ENCODE measurements around the gene RDH11.

Gene RDH11

GRCh38 chr14:67650151-67650550 is 45.4 kb downstream of the RDH11 start:
- DNase-seq (ENCODE audit: low spot score) = no peak

DNA sequence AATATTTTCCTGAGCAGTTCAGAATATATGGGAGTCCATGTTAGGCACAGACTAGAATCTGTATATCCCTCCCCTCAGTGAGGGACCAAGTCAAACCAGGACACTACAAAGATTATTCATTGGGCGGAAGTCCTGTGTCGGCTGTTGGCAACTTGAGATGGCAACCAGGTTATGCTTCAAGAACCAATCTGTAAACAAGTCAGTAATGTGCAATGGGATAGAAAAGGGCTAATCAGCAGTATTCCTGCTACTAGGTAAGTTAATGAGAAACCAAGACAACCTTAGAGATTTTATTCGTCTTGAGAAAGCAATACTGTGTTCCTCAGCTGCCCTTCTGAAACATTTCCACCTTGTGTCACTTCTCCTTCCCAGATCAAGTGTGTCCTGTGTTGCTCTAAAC is 49.4 kb downstream of the RDH11 start:
- DNase-seq (ENCODE audit: low spot score) = no peak

DNA sequence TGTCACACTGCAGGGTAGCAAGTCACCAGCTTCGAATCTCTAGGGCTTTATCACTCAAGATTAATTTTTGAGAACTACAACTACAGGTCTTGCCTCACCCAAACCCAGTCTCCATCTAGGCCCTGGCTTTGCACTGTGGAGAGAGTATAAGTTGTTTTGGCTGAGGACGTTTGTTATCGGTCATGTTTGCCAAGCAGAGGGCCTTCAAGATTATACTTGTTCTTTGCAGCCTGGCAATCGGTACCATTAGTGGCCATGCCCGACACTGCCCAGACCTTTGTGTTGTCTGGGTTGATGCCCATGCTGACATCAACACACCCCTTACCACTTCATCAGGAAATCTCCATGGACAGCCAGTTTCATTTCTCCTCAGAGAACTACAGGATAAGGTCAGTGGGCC is 50.1 kb downstream of the RDH11 start:
- no peak for DNase-seq (ENCODE audit: low spot score)

DNA sequence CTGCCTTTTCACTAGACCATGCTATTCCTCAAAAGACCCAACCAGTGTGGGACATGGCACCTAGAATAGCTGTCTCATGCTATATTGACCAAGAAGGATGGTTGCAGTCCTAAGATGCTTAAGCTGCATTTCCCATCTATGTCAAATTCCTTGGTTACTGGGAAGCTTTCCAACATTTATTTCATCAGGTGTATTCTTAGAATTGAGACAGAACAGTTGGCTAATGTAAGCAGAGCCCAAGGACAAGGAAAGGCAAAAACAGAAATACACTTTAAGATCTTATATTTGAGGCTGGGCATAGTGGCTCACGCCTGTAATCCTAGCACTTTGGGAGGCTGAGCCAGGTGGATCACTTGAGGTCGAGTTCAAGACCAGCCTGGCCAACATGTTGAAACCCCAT is 51.1 kb downstream of the RDH11 start:
- DNase-seq (ENCODE audit: low spot score) = no peak

- no peak for DNase-seq (ENCODE audit: low spot score)
Observed at GRCh38 chr14:67643713-67644112, 51.9 kb downstream of the RDH11 start.

DNA sequence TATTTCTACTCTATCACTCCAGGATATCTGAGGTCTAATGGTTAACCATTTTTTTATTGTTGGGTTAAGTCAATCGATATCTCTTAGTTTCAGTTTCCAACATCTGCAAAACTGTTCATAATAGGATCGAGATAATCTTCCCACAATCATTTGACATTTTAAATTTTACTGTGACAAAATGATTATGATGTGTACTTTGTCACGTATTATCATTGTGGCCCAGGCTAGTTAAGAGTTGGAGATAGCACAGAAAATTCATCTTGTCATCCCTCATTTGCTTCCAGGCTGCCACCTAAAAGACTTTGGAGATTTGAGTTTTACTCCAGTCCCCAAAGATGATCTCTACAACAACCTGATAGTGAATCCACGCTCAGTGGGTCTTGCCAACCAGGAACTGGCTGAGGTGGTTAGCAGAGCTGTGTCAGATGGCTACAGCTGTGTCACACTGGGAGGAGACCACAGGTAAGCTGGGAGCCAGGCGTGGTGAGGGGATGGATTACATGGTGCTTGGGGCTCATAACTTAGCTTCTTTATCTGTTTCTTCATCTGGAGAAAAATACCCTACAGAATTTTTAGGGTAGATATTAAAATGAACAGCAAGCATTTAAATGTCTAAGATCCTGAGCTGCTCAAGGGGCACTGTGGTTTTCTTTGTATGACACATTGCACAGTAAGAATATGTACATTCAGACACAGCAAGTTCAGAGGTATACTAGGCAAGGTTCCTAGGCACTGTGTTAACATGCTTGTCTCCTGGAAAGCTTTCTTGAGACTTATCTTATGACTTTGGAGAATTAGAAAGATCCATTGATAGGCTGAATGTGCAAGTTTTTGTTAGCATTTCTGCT is 53.4 kb downstream of the RDH11 start:
- no peak for DNase-seq (ENCODE audit: low spot score)

DNA sequence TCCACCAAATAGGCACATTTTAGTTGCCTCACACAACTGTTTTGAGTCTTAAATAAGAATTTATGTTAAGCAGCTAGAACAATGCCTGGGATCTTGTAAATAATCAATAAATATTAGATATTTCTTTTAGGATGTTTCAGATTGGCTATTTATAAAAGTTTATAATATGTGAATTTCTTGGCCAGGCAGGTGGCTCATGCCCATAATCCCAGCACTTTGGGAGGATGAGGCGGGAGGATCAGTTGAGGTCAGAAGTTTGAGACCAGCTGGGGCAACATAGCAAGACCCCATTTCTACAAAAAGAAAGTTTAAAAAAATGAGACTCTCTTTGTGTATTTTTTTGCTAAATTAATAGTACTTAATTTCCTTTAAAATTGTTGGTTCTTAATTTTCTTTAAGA is 54.1 kb downstream of the RDH11 start:
- no peak for DNase-seq (ENCODE audit: low spot score)

DNA sequence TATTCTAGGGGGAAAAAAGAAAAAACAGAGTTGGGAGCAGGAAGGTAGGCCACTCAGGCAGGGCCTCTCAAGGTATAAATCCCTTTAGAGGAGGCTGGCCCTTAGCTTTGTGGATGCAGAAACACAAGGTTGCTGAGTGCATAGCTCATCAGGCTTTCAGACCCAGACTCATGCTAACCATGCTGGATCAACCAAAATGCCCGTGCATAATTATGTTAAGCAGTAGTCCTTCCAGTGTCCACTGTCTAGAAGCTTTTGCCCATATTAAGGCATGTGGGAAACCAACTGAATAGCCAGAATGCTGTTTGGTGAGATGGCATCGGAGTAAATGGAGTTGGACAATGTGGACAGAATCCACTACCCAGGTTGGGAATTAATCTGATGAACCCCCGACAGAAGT is 56.9 kb downstream of the RDH11 start:
- no peak for DNase-seq (ENCODE audit: low spot score)

- DNase-seq (ENCODE audit: low spot score) = peak; percentile 12
Observed at GRCh38 chr14:67636361-67636919, 59.1 kb downstream of the RDH11 start.

DNA sequence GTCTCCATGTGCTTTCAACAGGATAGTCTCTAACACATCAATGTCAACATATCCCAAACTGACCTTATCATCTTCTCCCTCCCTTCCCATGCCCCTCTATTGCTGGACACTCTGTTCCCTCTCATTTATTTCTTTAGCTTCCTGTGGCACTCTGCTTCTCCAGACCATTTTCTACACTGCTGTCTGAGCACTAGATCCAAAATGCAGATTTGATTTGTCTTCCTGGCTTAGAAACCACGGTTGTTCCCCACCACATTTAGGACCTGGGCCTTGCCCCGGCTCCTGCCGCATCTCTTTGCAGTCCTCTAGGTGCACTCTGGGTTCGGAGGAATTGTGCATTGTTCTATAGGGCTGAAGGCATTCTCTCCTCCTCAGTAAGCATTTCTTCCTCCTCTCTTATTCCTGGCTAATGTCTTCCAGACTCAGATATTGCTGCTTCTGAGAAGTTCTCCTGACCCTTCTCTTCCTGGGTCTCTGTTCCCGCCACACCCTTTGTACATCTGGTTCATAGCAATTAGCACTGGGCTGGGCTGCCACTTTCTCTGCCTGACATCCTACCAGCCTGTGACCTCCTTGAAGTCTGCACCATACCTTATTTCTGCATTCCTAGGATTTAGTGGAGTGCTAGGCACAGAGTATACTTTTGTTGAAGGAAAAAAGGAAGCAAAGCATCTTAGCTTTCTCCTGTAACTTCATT is 62.0 kb downstream of the RDH11 start:
- no peak for DNase-seq (ENCODE audit: low spot score)

- DNase-seq (ENCODE audit: low spot score) = no peak
Observed at GRCh38 chr14:67630938-67631337, 64.6 kb downstream of the RDH11 start.

- DNase-seq (ENCODE audit: low spot score) = no peak
Observed at GRCh38 chr14:67630186-67630585, 65.4 kb downstream of the RDH11 start.

DNA sequence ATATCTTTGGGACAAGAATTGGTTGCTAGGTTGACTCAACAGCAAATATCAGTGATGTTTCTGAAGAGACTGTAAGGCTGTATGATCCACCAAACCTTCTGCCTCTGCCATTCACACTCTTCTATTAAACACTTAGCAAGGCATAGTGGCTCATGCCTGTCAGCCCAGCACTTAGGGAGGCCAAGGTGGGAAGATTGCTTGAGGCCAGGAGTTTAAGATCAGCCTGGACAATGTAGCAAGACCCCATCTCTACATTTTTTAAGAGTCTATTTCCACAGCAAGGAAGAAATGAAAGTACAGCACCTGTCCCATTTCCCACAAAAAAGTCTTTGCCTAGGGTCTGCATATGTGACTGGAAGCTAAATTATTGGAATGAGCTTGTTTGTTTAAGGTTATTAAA is 68.0 kb downstream of the RDH11 start:
- no peak for DNase-seq (ENCODE audit: low spot score)

Data from NAMALWA (cell line).